ENCODE data around the gene PSMG1.
"Not testable (repeated sequence)": the region's sequence is repeated elsewhere in the genome, so short reads cannot be mapped to it uniquely, and the experiment has no call there.

Gene PSMG1

DNA sequence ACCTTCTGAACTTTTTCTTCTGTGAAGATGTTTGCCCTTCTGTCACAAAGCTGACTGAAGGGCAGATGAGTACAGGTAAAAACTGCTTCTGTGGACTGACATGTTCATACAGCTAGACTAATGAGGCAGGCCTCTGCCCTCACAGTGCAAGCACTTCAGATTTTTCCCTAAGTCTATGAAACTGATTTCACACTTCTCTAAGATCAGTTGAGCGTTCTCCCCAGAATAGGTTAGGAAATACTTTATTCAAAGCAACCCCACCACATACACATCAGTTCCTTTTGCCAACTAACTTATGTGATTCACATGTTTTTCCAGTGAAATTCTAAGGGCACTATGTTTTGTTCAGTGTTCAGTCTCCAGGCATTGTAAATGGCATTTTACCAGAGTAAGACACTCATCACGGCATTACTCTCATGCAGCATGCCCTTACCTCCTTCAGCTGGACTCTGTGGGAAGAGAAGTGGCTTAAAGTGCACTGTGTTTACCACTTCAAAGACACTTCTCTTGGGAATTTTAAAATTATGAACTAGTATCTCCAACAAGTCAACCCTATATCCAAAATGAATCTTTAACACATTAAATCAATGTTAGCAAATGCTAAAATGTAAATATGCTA is 5.4 kb upstream of the PSMG1 start:
- DNase-seq (ENCODE audit: low spot score) = no peak

DNA sequence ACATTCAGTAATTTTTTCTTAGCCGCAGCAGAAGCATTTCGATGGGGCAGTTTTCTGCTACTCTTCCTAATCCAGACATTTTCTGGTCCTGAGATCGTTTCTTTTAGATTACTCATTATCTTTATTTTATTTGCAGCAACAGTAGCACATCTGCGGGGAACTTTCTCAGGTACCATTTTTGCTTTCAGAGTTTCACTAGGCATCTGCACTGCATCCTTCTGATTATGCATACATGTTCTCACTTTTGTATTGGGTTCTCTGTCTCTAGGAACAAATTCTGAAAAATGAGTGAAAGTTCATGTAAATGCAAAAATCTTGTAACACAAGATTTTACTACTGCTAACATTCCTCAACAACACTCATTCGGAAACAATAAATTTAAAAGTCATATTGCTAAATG is 3.9 kb upstream of the PSMG1 start:
- no peak for DNase-seq (ENCODE audit: low spot score)

DNA sequence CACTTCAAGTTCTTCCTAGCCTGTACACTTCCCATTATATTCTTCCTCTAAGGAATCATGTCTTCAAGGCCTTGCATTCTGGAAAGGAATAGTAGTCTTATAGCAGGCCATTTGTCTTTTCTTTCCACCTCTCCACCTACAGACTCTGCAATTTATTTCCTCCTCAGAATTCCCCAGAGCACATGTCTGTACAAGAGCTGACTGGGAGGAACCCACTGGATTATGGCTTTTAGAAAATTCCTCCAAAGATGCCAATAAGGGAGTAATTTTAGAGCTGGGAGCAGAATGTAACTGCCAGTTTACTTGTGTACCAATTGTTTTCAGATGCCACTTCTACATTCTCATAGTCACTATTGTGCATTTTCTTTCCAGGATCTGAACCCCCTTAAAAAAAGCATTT is 3.4 kb upstream of the PSMG1 start:
- no peak for DNase-seq (ENCODE audit: low spot score)

DNA sequence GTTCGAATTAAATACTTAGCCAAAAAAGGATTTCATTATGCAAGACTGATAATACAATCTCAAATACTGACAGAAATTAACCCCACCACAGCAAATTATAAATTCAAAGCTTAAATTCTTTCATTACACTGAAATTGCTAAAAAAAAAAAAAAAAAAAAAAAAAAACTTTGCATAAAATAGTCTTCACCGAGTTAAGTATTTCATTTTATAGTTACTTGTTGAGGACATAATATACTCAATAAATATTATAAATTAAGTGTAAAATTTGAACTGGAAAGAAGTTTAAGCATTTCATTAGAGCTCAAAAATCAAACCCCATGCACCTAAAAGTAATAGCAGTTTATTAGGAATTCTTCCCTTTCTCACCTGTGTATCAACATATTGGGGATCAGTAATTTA is 1.9 kb upstream of the PSMG1 start:
- no peak for DNase-seq (ENCODE audit: low spot score)

DNA sequence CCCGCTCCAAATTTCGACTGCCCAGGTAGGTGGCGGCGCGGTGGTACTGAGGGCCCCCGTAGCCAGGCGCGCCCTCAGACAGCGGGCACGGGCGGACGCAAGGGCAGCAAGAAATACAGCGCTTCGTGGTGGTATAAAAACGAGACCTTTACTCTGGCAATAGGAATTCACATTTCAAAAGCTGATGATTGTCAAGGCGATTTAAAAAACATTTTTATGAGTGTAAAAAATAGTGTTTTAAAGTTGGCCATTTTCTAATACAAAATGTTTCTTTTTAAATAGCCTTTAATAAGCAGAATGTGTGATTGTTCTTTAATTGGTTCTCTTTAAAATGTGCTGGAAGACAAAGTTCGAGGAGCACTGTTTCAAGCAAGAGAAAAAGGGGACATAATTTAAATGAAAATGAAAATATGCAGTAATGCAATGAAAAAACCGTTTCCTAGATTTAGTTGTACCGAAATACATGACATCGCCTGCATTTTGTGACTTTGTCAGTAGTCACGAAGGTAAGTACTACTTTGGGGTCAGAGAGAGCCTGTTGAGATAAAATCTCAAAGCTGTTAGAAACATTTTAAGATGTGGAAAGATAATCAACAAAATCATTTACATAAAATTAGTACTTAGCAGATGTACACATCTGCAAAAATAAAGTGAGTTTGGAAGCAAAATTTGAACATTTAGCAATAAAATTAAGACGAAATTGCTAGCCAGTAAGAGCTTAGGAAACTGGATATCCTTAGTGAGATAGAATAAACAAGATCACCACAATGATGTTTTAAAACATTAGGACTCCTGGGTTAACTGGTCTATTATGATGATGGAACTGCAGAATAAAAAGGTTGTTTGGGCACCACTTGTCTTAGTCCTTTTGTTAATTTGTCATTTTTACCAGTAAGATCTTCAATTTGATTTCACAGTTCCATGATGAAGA is 1.1 kb upstream of the PSMG1 start:
- DNase-seq (ENCODE audit: low spot score) = no peak

DNA sequence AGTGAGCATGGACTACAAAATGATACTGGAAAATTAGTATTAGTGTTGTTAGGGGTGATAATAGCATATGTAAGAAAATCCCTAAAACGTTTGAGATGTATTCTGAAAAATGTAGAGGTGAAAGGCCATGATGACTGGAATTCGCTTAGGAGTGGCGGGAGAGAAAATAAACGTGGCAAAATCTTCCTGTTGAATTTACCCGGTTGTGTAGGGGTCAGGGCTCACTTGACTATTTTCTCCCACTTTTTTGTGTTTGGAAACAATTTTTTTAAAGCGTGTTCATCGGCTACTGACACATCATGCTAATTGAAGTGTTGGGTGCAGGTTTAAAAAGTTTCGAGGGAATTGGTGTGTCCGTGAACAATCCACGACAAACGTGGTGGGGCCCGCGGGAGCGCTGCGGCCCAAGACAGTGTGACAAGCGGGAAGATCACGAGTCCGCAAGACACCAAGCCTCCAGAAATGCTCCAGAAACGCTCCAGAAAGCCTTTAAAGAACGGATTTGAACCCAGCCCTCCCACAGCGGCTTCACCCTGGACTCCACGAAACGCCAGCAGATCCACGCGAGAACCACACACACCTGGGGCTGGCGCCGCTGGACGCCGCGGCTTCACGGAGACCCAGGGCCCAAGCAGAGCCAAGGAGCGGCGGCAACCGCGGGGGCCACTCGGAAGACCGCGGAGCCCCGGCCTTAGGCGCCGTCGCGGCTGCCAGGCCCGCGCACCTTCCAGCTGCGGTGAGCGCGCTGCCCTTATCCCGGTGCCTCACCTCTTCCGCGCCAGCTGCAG is 573 bp downstream of the PSMG1 start:
- peak; percentile 17 for DNase-seq (ENCODE audit: low spot score)

DNA sequence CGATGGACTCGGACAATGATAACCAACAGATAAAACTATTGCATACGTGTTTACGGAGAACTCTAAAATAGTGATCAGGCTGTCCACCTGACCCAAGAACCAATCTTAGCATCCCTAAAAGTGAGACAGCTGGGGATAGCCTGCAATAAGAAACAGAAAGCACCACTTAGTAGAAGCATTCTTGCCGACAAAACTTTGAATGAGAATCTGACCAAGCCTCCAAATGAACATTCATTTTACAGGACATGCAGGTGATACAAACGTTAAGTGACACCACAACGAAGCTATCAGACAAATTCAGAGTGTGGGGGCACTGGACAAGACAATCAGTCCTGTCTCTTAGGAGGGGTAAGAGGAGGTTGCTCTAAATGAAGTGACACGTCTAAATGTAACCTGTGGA is 1.2 kb downstream of the PSMG1 start:
- DNase-seq (ENCODE audit: low spot score) = no peak

DNA sequence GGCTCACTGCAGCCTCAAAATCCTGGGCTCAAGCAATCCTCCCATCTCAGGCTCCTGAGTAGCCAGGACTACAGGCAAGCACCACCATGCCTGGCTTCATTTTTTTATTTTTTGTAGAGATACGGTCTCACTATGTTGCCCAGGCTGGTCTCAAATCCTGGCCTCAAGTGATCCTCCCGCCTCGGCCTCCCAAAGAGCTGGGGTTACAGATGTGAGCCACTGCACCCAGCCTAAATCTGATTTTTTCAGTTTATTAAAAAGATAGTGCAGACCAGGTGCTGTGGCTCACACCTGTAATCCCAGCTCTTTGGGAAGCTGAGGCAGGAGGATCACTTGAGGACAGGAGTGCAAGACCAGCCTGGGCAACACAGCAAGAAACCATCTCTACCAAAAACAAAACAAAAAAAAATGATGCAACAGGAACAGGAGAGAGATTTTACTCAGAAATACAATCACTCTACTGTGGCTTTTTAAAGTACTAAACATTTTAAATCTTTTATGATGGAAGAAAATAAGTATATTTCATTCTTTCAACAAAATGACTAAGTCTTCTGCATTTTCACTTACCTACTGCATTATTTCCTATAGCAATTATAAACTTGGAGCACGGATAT is 1.9 kb downstream of the PSMG1 start:
- no peak for DNase-seq (ENCODE audit: low spot score)

DNA sequence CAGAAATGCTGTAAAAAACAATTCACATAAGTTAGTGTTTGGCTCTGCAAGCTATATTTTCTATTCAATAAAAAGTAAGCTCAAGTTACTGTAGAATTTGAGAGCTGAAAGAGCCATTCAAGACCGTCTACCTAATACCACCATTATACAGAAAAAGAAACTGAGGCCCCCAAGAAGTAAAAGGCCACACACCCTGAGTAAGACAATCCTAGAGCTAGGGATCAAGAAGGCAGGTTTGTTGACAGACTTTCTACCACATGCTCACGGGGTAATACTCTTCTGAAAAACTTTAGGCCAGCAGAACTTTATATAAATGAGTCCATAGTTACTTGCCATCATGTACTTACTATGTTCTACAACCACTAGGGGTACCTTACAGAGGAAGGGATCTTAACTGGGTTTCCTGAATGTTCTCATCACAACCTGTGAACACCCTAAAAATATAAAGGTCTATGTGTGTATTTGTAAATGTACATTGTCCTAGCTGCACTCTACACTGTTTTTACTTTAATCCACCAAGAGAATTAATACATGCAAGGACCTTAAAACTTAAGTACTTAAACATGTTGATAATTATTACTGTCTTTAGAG is 2.7 kb downstream of the PSMG1 start:
- peak; percentile 42 for DNase-seq (ENCODE audit: low spot score)

DNA sequence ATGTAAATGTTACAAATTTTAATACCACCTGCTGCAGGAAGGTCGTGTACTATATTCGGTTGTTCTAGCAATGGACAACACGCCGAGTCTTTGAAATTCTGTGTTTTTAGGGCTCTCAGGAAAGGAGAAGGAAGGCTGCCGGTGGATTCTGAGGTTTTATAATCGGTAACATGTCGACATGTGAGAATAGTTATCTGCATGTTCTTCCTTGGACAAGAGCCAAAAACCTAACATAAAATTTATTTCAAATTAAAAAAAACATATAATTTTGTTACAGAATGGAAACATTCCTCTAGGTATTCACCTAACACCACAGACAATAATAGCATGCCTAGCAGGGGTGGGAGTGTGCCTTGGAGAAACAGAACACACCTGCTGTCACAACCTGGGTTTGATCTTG is 4.8 kb downstream of the PSMG1 start:
- DNase-seq (ENCODE audit: low spot score) = no peak

DNA sequence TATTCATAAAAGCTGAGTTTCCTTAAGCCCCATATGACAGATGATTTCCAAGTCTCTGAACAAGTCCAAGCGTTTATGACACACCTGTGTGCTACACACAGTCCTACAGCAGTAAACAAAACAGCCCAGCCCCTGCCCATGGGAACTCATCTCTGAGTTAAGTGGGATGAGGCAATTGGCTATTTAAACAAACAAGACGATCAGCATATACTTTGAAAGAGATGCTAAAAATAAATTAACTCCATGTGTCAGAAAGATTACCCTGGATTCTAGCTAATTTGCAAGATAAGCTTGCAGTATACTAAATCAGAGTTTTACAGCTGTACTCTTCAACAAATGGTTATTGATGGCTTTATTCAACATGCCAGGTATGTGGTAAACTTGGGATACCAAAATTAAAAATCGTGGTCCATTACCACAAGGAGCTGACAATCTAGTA is 7.0 kb downstream of the PSMG1 start:
- DNase-seq (ENCODE audit: low spot score) = no peak

DNA sequence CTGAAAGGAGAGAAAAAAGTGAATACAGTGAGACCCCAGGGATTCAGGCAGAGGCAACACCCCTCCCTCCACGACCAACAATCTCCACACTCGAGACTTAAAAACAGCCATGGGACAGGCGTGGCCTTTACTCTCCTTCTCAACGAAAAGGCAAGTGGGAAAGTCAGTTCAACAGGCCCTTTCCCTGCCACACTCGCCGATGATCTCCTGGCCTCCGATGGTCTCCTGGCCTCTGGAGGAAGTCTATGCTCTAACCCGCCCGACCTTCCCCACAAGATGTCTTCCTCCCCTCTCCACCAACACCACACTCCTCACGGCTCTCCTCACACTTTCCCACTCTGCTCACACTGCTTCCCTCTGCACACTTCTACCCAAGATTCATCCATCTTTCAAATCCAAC is 7.6 kb downstream of the PSMG1 start:
- no peak for DNase-seq (ENCODE audit: low spot score)

DNA sequence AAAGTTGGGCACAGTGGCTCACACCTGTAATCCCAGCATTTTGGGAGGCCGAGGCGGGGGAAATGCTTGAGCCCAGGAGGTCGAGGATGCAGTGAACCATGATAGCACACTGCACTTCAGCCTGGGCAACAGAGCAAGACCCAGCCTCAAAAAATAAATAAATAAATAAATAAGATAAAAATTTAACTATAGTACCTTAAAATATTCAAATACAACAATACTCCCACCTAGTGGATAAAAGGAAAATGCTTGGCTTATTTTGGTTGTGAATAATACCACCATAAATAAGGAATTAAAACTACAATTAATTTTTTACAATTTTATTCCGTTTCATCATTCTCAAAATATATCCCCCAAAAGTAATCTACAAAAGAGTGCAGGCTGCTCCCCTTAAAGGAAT is 8.1 kb downstream of the PSMG1 start:
- DNase-seq (ENCODE audit: low spot score) = peak; percentile 54

DNA sequence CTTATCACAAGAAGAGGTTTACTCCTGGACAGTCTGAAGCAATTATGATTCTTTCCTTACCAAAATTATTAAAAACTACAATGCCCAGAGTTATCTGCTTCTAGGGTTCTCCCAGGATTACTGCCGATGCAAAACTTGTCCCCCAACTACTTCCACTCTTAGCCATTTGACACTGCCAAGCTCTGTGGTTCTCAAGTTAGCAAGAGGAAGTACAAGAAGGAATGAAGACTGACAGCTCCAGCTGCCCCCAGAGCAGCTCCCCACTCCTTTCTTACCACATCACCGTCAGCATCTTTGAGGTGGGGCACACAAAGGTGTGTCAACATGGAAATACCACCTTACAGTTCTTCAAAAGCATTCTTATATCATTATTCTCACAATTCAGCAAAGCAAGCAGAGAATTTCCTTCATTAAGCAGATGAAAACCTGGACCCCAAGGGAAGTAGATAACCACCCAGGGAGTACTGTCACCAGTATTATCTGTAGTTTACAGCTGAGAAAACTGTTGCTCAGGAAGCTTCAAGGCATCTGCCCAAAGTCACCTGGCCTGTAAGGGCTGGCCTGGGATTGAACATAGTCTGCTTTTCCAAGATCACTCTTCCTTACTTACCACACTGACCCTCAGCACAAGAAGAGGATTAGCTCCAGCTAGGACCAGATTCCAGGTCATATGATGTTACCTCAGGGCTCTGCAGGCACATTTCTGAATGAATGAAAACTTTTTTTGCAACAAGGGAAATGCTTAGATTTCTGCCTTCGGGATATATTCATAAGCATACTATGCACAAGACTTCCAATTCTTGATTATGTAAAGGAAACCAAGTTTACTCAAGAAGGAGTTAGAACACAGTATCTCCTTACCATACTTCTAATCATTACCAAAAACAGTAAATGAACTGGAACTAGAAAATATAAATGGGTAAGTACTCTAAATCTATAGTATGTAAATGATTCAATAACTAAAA is 9.3 kb downstream of the PSMG1 start:
- DNase-seq (ENCODE audit: low spot score) = no peak

DNA sequence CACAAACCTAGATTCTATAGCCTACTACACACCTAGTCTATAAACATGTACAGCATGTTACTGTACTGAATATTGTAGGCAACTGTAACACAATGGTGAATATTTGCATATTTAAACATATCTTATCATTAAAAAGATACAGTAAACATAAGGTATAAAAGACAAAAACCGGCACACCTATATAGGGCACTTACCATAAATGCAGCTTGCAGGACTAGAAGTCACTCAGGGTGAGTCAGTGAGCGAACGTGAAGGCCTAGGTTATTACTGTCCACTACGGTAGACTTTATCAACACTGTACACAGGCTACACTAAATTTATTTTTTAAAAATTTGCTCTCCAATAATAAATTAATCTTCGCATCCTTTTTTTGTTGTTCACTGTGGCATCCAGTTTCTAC is 13.3 kb downstream of the PSMG1 start:
- no peak for DNase-seq (ENCODE audit: low spot score)

DNA sequence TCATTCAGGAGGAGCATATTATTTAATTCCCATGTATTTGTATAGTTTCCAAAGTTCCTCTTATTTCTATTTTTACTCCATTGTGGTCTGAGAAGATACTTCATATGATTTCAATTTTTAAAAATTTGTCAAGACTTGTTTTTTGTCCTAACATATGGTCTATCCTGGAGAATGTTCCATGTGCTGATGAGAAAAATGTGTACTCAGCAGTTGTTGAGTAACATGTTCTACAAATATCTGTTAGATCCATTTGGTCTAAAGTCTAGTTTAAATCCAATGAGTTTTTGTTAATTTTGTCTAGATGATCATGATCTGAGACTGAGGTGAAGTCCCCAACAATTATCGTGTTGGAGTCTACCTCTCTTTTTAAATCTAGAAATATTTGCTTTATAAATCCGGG is 14.5 kb downstream of the PSMG1 start:
- no peak for DNase-seq (ENCODE audit: low spot score)

DNA sequence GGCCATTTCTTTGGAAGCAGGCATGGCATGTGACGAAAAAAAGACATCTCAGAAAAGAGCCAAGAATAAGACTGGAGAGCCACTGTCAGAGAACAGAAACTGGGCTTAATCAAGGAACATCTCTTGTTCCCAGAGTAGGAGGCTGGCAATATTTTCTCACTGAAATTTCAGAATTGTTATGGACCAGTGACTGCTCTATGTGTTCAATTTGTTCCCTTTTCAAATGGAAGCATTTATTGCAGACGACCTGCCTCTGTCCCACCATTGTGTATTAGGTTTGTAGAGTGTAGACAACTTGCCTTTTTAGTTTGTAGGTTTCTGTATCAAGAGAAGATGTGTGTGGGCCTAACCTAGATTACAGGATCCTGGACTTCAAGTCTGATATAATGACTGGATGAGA is 18.7 kb downstream of the PSMG1 start:
- DNase-seq (ENCODE audit: low spot score) = no peak

DNA sequence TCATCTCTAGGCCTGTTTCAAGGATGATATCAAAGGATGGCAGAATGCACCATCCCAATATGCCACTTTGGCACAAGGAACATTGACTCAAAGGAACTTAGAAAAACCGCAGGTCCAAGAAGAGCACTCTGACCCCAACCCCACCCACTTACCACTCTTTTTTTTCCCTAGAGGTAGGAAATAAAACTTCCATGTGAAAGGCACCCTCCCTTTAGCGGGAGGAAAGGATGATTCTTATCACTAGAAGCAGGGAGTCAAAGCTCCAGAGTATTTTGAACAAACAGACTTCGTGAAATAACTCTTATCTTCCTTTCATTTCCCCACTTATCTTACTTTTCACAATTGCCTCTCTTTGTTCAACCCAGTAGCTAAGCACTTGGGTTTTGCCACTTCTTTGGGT is 22.2 kb downstream of the PSMG1 start:
- DNase-seq (ENCODE audit: low spot score) = no peak

DNA sequence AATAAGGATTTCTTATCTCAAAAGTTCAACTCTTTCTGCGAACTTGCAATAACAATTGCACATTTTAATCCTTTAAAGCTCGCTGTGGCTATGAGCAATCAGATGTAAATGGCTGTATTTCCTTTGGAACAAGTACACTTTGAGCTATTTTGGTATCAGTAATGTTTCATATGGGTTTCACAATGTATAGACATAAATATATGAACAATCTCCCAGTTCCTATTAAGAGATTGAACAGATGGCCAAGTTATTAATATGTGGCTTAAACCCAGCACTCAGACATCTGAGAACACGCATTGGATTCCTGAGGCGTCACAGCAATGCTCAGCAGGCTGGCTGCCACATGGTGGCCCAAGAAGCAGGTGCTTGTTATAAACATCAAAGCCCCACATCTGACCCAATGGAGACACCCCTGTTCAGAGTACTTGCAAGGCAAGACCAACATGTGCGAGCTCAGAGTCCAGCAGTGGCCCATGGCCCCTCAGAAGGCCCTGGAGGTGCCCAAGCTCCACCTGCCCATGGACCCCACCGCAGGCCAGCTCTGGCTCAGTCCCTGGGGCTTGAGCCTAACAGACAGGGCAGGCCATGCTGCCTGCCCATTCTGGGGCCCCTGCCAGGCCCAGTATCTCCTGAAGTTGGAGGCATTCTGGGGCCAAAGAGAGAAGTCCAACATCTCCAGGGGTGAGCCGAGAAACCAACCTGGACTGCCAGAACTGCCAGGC is 23.7 kb downstream of the PSMG1 start:
- no peak for DNase-seq (ENCODE audit: low spot score)

DNA sequence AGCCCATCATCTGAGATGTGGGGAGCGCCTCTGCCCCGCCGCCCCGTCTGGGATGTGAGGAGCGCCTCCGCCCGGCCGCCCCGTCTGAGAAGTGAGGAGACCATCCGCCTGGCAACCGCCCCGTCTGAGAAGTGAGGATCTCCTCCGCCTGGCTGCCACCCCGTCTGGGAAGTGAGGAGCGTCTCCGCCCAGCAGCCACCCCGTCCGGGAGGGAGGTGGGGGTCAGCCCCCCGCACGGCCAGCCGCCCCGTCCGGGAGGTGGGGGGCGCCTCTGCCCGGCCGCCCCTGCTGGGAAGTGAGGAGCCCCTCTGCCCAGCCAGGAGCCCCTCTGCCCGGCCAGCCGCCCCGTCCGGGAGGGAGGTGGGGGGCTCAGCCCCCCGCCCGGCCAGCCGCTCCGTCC is 26.0 kb downstream of the PSMG1 start:
- not testable (repeated sequence) for DNase-seq (ENCODE audit: low spot score)
